ENCODE results near the gene GYPB.
"Not testable (repeated sequence)": the region's sequence is repeated elsewhere in the genome, so short reads cannot be mapped to it uniquely, and the experiment has no call there.

Gene GYPB

DNA sequence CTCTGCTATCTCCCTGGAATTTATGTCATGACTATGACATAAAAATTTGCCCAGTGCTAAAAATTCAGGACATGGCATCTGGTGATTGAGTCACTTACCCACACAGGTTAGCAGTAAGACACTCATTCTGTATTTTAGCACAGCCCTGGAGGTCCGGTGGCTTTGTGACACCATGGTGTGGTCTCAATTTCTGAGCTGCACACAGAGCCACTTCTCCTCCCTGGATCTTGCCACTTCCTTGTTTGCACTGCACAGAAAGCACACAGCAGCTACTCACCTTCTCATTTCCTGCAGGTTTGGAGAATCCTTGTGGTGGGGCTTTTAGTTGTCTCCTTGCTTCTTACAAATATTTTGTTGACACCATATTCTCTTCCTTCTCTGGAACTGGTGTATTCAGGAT lies 69.0 kb downstream of the GYPB start:
- 0% methylated on average over 1 of the region's 1 CpG for WGBS
- H3K4me3 ChIP-seq (ENCODE audit: insufficient read depth in 1 of 2, low read depth in 1 of 2, low read length in 2 of 2); H2BK15ac ChIP-seq (ENCODE audit: low read depth, poor library complexity, severe bottlenecking); H2BK12ac ChIP-seq (ENCODE audit: low read length in 2 of 2); H3K27ac ChIP-seq (ENCODE audit: low read length, poor library complexity, severe bottlenecking); H3K9me3 ChIP-seq (ENCODE audit: control insufficient read depth, low read length); H3K23ac ChIP-seq (ENCODE audit: low read length in 2 of 2); H2BK120ac ChIP-seq (ENCODE audit: low read depth, low read length); DNase-seq; H3K4me2 ChIP-seq (ENCODE audit: low read length, poor library complexity, severe bottlenecking); H3K14ac ChIP-seq (ENCODE audit: low read length in 2 of 2); H3K18ac ChIP-seq (ENCODE audit: low read depth in 1 of 2, low read length in 2 of 2); H3K9ac ChIP-seq (ENCODE audit: low read length); H3K79me1 ChIP-seq (replicated peaks; ENCODE audit: low read length, poor library complexity, severe bottlenecking); H2AK5ac ChIP-seq (ENCODE audit: low read length, severe bottlenecking); H3K4me1 ChIP-seq (ENCODE audit: control insufficient read depth, insufficient read depth, low read depth, low read length); H3K4ac ChIP-seq (ENCODE audit: low read depth in 1 of 2, low read length in 2 of 2); H3K27me3 ChIP-seq (ENCODE audit: control insufficient read depth in 1 of 2, insufficient read depth in 1 of 2, low read length in 2 of 2); H2BK5ac ChIP-seq (ENCODE audit: low read depth, low read length, poor library complexity, severe bottlenecking); H3K36me3 ChIP-seq (ENCODE audit: control insufficient read depth in 1 of 2, insufficient read depth in 2 of 2, low read depth in 1 of 2, low read length in 2 of 2); H4K8ac ChIP-seq (ENCODE audit: low read length); H4K91ac ChIP-seq (ENCODE audit: low read length); H2AFZ ChIP-seq (ENCODE audit: low read depth, low read length): not testable (repeated sequence)

DNA sequence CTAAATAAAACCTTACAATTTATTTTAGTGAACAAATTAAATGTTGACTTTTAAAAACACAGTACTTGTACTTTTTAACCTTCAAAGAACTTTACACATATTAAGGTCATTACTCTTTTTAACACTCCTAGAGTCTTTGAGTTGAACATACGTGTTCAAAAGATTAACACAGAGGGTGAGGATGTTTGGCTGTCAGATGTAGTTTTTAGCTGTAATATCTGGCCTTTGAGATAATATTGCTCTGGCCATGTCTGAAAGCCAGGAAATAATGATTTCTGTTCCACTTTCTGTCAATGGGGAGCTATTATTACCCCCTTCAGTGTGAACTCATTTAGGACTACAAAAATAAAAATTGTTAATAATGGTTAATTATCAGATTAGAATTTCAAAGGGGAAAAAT lies 71.7 kb downstream of the GYPB start:
- not testable (repeated sequence) for H3K4me3 ChIP-seq (ENCODE audit: insufficient read depth in 1 of 2, low read depth in 1 of 2, low read length in 2 of 2)

More for the DNA sequence above, 71.7 kb downstream of the GYPB start:
- H2BK15ac ChIP-seq (ENCODE audit: low read depth, poor library complexity, severe bottlenecking); H2AFZ ChIP-seq (ENCODE audit: low read depth, low read length); H2BK5ac ChIP-seq (ENCODE audit: low read depth, low read length, poor library complexity, severe bottlenecking); H3K9ac ChIP-seq (ENCODE audit: low read length); H3K27me3 ChIP-seq (ENCODE audit: control insufficient read depth in 1 of 2, insufficient read depth in 1 of 2, low read length in 2 of 2); H2BK120ac ChIP-seq (ENCODE audit: low read depth, low read length); H4K8ac ChIP-seq (ENCODE audit: low read length); H3K4ac ChIP-seq (ENCODE audit: low read depth in 1 of 2, low read length in 2 of 2); H3K23ac ChIP-seq (ENCODE audit: low read length in 2 of 2); H3K18ac ChIP-seq (ENCODE audit: low read depth in 1 of 2, low read length in 2 of 2); DNase-seq; H3K4me2 ChIP-seq (ENCODE audit: low read length, poor library complexity, severe bottlenecking); H3K27ac ChIP-seq (ENCODE audit: low read length, poor library complexity, severe bottlenecking); H2AK5ac ChIP-seq (ENCODE audit: low read length, severe bottlenecking); H3K9me3 ChIP-seq (ENCODE audit: control insufficient read depth, low read length); H4K91ac ChIP-seq (ENCODE audit: low read length); H3K14ac ChIP-seq (ENCODE audit: low read length in 2 of 2); H3K4me1 ChIP-seq (ENCODE audit: control insufficient read depth, insufficient read depth, low read depth, low read length); H3K79me1 ChIP-seq (replicated peaks; ENCODE audit: low read length, poor library complexity, severe bottlenecking); H2BK12ac ChIP-seq (ENCODE audit: low read length in 2 of 2); H3K36me3 ChIP-seq (ENCODE audit: control insufficient read depth in 1 of 2, insufficient read depth in 2 of 2, low read depth in 1 of 2, low read length in 2 of 2): not testable (repeated sequence)
- 67% methylated on average over 1 of the region's 1 CpG for WGBS
